Stimulated activated CD4-positive, alpha-beta T cell treated with anti-CD3 and anti-CD28 coated beads, TNF-alpha, amount 100 ng/mL, for 1 hour (primary cell): ENCODE results near the gene ZFAND4.
"Not testable (repeated sequence)": the region's sequence is repeated elsewhere in the genome, so short reads cannot be mapped to it uniquely, and the experiment has no call there.

Experiments used
- DNase-seq, 3 donors: peaks; one replicate each; pipeline ENCODE4 v3.0.0-alpha.2; 2020; ENCODE audit warnings: low read depth in 3 of 3, low spot score in 1 of 3

ZFAND4 gene

GRCh38 chr10:45672181-45673073 is at the start of gene ZFAND4:
ZFAND4 (minus strand) TSS chr10:45672772; CDS start chr10:45663725, 9,047 bp downstream.
- peak; percentile 84 to 88 (median 85) for DNase-seq

GRCh38 chr10:45721503-45721902 is 48.9 kb upstream of the ZFAND4 start:
- not testable (repeated sequence) for DNase-seq

- DNase-seq = not testable (repeated sequence)
Measured at GRCh38 chr10:45717642-45718041, 45.1 kb upstream of the ZFAND4 start.

GRCh38 chr10:45717053-45717452 is 44.5 kb upstream of the ZFAND4 start:
- not testable (repeated sequence) for DNase-seq

GRCh38 chr10:45711223-45711622 is 38.7 kb upstream of the ZFAND4 start:
- not testable (repeated sequence) for DNase-seq

GRCh38 chr10:45710200-45710796 is 37.7 kb upstream of the ZFAND4 start:
- DNase-seq = not testable (repeated sequence)

- DNase-seq = not testable (repeated sequence)
Measured at GRCh38 chr10:45678467-45678866, 5.9 kb upstream of the ZFAND4 start.

- DNase-seq = no peak
Measured at GRCh38 chr10:45675388-45675787, 2.8 kb upstream of the ZFAND4 start.

GRCh38 chr10:45673074-45673648 is 589 bp upstream of the ZFAND4 start:
- DNase-seq = no peak

GRCh38 chr10:45671300-45671699 is 1.3 kb downstream of the ZFAND4 start:
- not testable (repeated sequence) for DNase-seq

- not testable (repeated sequence) for DNase-seq
Measured at GRCh38 chr10:45669897-45670296, 2.7 kb downstream of the ZFAND4 start.

- no peak for DNase-seq
Measured at GRCh38 chr10:45660876-45661411, 11.6 kb downstream of the ZFAND4 start.

- no peak for DNase-seq
Measured at GRCh38 chr10:45657033-45657926, 15.3 kb downstream of the ZFAND4 start.

- DNase-seq = no peak
Measured at GRCh38 chr10:45655219-45655618, 17.4 kb downstream of the ZFAND4 start.

GRCh38 chr10:45654753-45655141 is 17.8 kb downstream of the ZFAND4 start:
- not testable (repeated sequence) for DNase-seq

- no peak for DNase-seq
Measured at GRCh38 chr10:45653454-45653853, 19.1 kb downstream of the ZFAND4 start.

- no peak for DNase-seq
Measured at GRCh38 chr10:45652511-45652910, 20.1 kb downstream of the ZFAND4 start.

- DNase-seq = no peak
Measured at GRCh38 chr10:45649296-45649695, 23.3 kb downstream of the ZFAND4 start.

- no peak for DNase-seq
Measured at GRCh38 chr10:45647118-45647517, 25.5 kb downstream of the ZFAND4 start.

GRCh38 chr10:45646384-45647050 is 26.1 kb downstream of the ZFAND4 start:
- DNase-seq = no peak
